Measurements from ENCODE around the gene FIGNL2. TPM values are rescaled to one million over a fixed set of nuclear protein-coding genes. Genes with fewer than 3 reads are reported as not detected.
"Not testable (repeated sequence)": the region's sequence is repeated elsewhere in the genome, so short reads cannot be mapped to it uniquely, and the experiment has no call there.

Gene FIGNL2
- total and polyA plus RNA-seq, 11 donors, result 0.13 to 0.93 (median 0.35) TPM

DNA sequence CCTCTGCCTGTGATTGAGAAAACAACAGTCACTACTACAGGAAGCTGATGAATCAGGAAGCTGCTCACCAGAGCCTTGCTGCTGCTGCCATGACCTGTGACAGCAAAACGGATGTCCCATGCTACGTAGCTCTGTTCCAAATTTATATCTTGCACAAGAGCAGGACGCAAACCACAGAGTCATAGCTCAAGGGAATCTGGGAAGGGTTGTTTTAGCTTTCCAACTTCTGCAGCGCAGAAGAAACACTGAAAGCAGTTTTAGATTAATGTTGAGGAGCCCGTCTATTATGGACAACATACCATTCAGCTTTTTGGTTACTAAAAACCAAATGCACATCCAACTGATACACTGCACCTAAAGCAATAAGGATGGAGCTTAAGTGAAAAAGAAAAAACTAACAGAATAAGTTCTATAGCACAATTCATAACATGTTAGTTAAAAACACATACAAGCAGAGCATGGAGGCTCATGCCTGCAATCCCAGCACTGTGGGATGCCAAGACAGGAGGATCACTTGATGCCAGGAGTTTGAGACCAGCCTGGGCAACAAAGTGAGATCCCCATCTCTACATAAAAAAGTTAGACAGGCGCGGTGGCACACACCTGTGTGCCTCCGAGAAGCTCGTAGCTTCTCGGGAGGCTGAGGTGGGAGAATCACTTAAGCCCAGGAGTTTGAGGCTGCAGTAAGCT lies 37.6 kb upstream of the FIGNL2 start:
- Histone ChIP-seq H3K36me3 (no peaks in the 10 kb centered on the region), H3K27ac (peak overlapping the region in 11 of 12 donors; percentile 53 to 80 (median 71)), H3K9me3 (no peaks in the 10 kb centered on the region), H3K4me1 (peaks cover 3 to 25% (median 12%) of the 10 kb centered on the region in 12 donors), H3K4me3 (peak overlapping the region in 2 of 12 donors; percentile 16 to 30), H3K27me3 (no peaks in the 10 kb centered on the region)
- peak; percentile 68 to 87 (median 85) for DNase-seq
- peak in 1 of 2 donors; percentile 52 for TF ChIP-seq POLR2A (IDR thresholded peaks at IDR 0.05)
- TF ChIP-seq, protein P1, sequence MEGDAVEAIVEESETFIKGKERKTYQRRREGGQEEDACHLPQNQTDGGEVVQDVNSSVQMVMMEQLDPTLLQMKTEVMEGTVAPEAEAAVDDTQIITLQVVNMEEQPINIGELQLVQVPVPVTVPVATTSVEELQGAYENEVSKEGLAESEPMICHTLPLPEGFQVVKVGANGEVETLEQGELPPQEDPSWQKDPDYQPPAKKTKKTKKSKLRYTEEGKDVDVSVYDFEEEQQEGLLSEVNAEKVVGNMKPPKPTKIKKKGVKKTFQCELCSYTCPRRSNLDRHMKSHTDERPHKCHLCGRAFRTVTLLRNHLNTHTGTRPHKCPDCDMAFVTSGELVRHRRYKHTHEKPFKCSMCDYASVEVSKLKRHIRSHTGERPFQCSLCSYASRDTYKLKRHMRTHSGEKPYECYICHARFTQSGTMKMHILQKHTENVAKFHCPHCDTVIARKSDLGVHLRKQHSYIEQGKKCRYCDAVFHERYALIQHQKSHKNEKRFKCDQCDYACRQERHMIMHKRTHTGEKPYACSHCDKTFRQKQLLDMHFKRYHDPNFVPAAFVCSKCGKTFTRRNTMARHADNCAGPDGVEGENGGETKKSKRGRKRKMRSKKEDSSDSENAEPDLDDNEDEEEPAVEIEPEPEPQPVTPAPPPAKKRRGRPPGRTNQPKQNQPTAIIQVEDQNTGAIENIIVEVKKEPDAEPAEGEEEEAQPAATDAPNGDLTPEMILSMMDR (IDR thresholded peaks at IDR 0.05), result no peak
- intact Hi-C loops (cut with DNase I), result no loop called here
- ATAC-seq, result peak; percentile 91 to 97 (median 95)
- 52 to 57% (median 54%) methylated on average over 10 of the region's 10 CpGs for WGBS, 4 donors

DNA sequence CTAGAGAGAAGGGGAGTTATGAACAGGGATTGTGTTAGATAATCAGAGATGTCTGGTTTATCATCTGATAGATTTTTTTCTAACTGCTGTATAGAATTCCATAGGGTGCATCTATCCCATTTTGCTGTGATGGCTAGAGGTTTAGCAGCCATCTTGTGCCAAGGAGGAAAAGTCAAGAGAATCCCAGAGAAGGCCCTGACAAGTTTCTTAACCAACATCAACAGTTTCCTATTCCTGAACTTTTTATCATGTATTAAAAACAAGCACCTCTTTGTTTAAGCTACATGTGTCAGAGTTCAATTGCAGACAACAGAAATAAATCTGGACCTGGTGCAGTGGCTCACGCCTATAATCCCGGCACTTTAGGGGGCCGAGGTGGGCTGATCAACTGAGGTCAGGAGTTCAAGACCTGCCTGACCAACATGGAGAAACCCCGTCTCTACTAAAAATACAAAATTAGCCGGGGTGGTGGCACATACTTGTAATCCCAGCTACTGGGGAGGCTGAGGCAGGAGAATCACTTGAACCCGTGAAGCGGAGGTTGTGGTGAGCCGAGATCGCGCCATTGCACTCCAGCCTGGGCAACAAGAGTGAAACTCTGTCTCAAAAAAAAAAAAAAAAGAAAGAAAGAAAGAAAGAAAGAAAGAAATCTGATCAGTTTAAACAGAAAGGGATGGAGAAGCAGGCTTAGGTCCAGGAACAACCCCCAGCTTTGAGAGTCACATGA lies 36.9 kb upstream of the FIGNL2 start:
- H3K4me3 ChIP-seq, result peak overlapping the region in 3 of 12 donors; percentile 13 to 30 (median 16)
- H3K9me3 ChIP-seq; H3K27me3 ChIP-seq; intact Hi-C loops (cut with DNase I); ATAC-seq; H3K36me3 ChIP-seq: not testable (repeated sequence)
- H3K4me1 ChIP-seq, result peaks cover 3 to 25% (median 12%) of the 10 kb centered on the region in 12 donors
- peak in 2 of 5 donors; percentile 21 to 23 for DNase-seq
- 65 to 71% (median 68%) methylated on average over 10 of the region's 10 CpGs for WGBS, 4 donors
- H3K27ac ChIP-seq, result peak overlapping the region in 10 of 12 donors; percentile 58 to 80 (median 70)

DNA sequence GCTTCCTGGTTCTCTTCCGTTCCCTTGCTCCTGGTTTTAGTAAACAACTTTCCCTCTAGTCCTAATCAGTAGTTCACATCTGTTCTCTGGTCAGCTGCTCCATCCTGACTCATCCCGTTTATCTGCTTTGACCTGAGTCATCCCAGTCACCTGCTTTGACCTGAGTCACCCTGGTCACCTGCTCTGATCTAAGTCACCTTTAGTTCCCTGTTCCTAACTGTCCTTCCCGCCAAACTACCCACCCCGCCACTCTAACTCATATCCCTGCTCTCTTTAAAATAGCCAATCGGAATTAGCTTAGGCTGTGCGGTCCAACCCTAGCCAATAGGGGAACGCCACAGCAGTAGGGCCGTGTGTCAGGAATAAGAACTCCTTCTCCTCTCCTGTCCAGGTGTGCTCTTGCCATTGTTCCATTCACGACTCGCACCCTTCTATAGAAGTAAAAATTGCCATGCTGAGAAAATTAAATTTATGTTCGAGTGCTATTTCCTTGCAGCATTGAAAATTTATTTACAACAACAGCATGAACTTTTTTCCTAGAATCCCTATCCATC lies 36.2 kb upstream of the FIGNL2 start:
- TF ChIP-seq POLR2A (IDR thresholded peaks at IDR 0.05), result no peak
- TF ChIP-seq, protein P1 (IDR thresholded peaks at IDR 0.05), result no peak
- peak overlapping the region in 2 of 12 donors; percentile 70 to 77 for H3K27ac ChIP-seq
- no peaks in the 10 kb centered on the region for H3K36me3 ChIP-seq
- no peaks in the 10 kb centered on the region for H3K27me3 ChIP-seq
- intact Hi-C loops (cut with DNase I), result no loop called here
- no peak overlapping the region for H3K4me3 ChIP-seq
- WGBS, 4 donors, result 83 to 90% (median 88%) methylated on average over 11 of the region's 11 CpGs
- ATAC-seq, result no peak
- H3K9me3 ChIP-seq, result no peaks in the 10 kb centered on the region
- peaks cover 3 to 25% (median 12%) of the 10 kb centered on the region in 12 donors for H3K4me1 ChIP-seq
- DNase-seq, result no peak

DNA sequence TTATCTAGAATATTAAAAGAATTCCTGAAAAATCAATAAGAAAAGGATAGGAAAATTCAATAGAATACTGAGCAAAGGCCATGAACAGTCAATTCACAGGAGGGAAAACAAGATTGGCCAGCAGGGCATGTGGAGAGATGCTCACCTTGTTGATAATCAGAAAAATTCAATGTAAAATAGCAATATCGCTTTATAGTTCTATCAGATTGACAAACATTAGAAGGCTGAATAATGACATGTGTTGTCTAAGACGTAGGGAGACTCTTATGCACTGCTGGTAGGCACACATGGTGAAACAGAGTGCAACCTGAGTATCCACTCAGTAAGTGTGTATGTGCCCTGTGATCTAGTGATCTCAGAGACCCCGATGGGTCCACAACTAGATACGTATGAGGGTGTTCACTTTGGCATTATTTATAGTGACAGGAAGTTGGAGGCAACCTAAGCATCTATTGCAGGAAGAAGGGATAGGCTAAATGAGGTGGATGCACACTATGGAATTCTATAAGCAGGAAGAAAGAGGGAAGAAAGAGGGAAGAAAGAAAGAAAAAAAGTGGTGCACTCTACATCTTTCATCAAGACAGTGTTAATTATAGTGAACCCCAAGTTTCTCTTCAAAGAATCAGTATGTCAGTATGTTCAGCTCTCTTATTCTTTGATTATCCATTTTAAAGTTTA lies 35.6 kb upstream of the FIGNL2 start:
- H3K36me3 ChIP-seq, result no peaks in the 10 kb centered on the region
- no peak overlapping the region for H3K4me3 ChIP-seq
- TF ChIP-seq, protein P1 (IDR thresholded peaks at IDR 0.05), result no peak
- no peak for TF ChIP-seq POLR2A (IDR thresholded peaks at IDR 0.05)
- H3K9me3 ChIP-seq, result no peaks in the 10 kb centered on the region
- peaks cover 3 to 25% (median 12%) of the 10 kb centered on the region in 12 donors for H3K4me1 ChIP-seq
- ATAC-seq (no peak), DNase-seq (no peak)
- intact Hi-C loops (cut with DNase I), result no loop called here
- H3K27me3 ChIP-seq, result no peaks in the 10 kb centered on the region
- whole genome bisulfite sequencing, 4 donors, result 72 to 81% (median 76%) methylated on average over 4 of the region's 4 CpGs
- H3K27ac ChIP-seq, result no peak overlapping the region
